Esophagus muscularis mucosa (tissue), 3 donors: ENCODE results near the gene KRTAP4-12.

ENCODE experiments used
- CTCF ChIP-seq, 3 experiments: fragments of 200-600 bp in 2 of 3; fragments of 450-650 bp in 1 of 3; sonication (generic) in 2 of 3; IDR thresholded peaks; one replicate each; pipeline ENCODE4 v1.5.1; 2017 to 2019; ENCODE audit warnings: antibody characterized with exemption in 3 of 3, mild to moderate bottlenecking in 2 of 3, moderate library complexity in 1 of 3
- POLR2A ChIP-seq: fragments of 450-650 bp; IDR thresholded peaks from one replicate; pipeline ENCODE4 v1.6.1; 2017; ENCODE audit warnings: antibody characterized with exemption, moderate library complexity, mild to moderate bottlenecking, low read depth

- no peak for TF ChIP-seq CTCF (IDR thresholded peaks at IDR 0.05)
- TF ChIP-seq POLR2A, result no peak
Observed at GRCh38 chr17:41073676-41074075, 50.3 kb downstream of the KRTAP4-12 start.
